ENCODE data around the gene OBSCN.
"Not testable (repeated sequence)": the region's sequence is repeated elsewhere in the genome, so short reads cannot be mapped to it uniquely, and the experiment has no call there.

The OBSCN gene

GRCh38 chr1:228263636-228264035 is 55.8 kb downstream of the OBSCN start:
- DNase-seq = no peak

- no peak for DNase-seq
These were observed 56.4 kb downstream of the OBSCN start for GRCh38 chr1:228264090-228264829.

- DNase-seq = no peak
These were observed 57.3 kb downstream of the OBSCN start for GRCh38 chr1:228265167-228265566.

- no peak for DNase-seq
These were observed 60.4 kb downstream of the OBSCN start for GRCh38 chr1:228267962-228268880.

- DNase-seq = no peak
These were observed 61.0 kb downstream of the OBSCN start for GRCh38 chr1:228268881-228269265.

GRCh38 chr1:228269431-228269830 is 61.6 kb downstream of the OBSCN start:
- DNase-seq = not testable (repeated sequence)

GRCh38 chr1:228270032-228270431 is 62.2 kb downstream of the OBSCN start:
- no peak for DNase-seq

GRCh38 chr1:228271701-228272251 is 63.9 kb downstream of the OBSCN start:
- DNase-seq = no peak

GRCh38 chr1:228272331-228272791 is 64.5 kb downstream of the OBSCN start:
- DNase-seq = no peak

- no peak for DNase-seq
These were observed 65.2 kb downstream of the OBSCN start for GRCh38 chr1:228272831-228273571.

GRCh38 chr1:228273720-228274451 is 66.0 kb downstream of the OBSCN start:
- DNase-seq = no peak

GRCh38 chr1:228274452-228275178 is 66.8 kb downstream of the OBSCN start:
- DNase-seq = no peak

- DNase-seq = no peak
These were observed 67.3 kb downstream of the OBSCN start for GRCh38 chr1:228275179-228275429.

GRCh38 chr1:228275430-228276173 is 67.8 kb downstream of the OBSCN start:
- no peak for DNase-seq

- no peak for DNase-seq
These were observed 68.5 kb downstream of the OBSCN start for GRCh38 chr1:228276174-228276831.

GRCh38 chr1:228276901-228277490 is 69.2 kb downstream of the OBSCN start:
- no peak for DNase-seq

GRCh38 chr1:228277491-228278431 is 69.9 kb downstream of the OBSCN start:
- no peak for DNase-seq

- DNase-seq = no peak
These were observed 70.6 kb downstream of the OBSCN start for GRCh38 chr1:228278432-228278941.

All from GDM1 (cell line).